IMR-90 (cell line): ENCODE data around the gene CMBL.

Experiments
- BHLHE40 ChIP-seq: fragments of 150-350 bp; IDR thresholded peaks from 2 replicates; pipeline ENCODE4 v1.6.1; 2016; ENCODE audit warnings: mild to moderate bottlenecking, low read depth, low read length
- CEBPB ChIP-seq: IDR thresholded peaks from 2 replicates; pipeline ENCODE4 v1.6.1; 2012; ENCODE audit warnings: low read depth, low read length, improper control_type of control experiment
- MAFK ChIP-seq: IDR thresholded peaks from 2 replicates; pipeline ENCODE4 v1.6.1; 2012; ENCODE audit warnings: low read depth, low read length, improper control_type of control experiment
- MAZ ChIP-seq: IDR thresholded peaks from 2 replicates; pipeline ENCODE4 v1.6.1; 2012; ENCODE audit warnings: low read depth, mild to moderate bottlenecking, low read length, improper control_type of control experiment, moderate library complexity, borderline replicate concordance
- POLR2A ChIP-seq: IDR thresholded peaks from 2 replicates; pipeline ENCODE4 v1.6.1; 2012; ENCODE audit warnings: mild to moderate bottlenecking, low read depth, low read length
- RCOR1 ChIP-seq: IDR thresholded peaks from 2 replicates; pipeline ENCODE4 v1.6.1; 2012; ENCODE audit warnings: mild to moderate bottlenecking, low read length, improper control_type of control experiment; ENCODE audit not compliant: insufficient replicate concordance
- RFX5 ChIP-seq: IDR thresholded peaks from 2 replicates; pipeline ENCODE4 v1.8.0; 2012; ENCODE audit warnings: low read depth, mild to moderate bottlenecking, low read length, moderate library complexity
- TF ChIP-seq, protein P1 (sequence below): conservative IDR thresholded peaks from 2 replicates; pipeline ENCODE4 v1.5.1; 2012; ENCODE audit warnings: mild to moderate bottlenecking, low read depth, low read length, improper control_type of control experiment
- TF ChIP-seq, protein P2 (sequence below): fragments of 150-350 bp; IDR thresholded peaks from 2 replicates; pipeline ENCODE4 v1.6.1; 2017; ENCODE audit warnings: mild to moderate bottlenecking, antibody characterized with exemption, low read length, low read depth

DNA sequence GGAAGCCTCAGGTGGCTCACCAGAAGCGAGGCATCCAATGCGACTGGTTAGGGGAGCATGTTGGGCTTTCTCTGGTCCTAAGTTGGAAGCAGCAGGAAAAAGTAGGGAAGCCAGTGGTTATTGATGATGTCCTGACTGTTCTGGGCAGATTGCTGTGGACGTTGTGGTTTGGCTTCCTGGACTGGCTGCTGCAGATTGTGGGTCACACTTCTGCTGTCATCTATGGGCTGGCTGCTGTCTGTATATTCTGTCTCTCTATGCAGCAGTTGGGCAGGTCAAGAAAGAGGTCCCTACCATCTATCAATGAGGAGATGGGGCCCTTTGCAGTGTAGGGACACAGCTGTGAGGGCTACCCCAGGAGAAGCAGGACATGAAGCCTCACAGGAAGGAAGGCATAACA is 32.3 kb upstream of the CMBL start:
- TF ChIP-seq, protein P1, sequence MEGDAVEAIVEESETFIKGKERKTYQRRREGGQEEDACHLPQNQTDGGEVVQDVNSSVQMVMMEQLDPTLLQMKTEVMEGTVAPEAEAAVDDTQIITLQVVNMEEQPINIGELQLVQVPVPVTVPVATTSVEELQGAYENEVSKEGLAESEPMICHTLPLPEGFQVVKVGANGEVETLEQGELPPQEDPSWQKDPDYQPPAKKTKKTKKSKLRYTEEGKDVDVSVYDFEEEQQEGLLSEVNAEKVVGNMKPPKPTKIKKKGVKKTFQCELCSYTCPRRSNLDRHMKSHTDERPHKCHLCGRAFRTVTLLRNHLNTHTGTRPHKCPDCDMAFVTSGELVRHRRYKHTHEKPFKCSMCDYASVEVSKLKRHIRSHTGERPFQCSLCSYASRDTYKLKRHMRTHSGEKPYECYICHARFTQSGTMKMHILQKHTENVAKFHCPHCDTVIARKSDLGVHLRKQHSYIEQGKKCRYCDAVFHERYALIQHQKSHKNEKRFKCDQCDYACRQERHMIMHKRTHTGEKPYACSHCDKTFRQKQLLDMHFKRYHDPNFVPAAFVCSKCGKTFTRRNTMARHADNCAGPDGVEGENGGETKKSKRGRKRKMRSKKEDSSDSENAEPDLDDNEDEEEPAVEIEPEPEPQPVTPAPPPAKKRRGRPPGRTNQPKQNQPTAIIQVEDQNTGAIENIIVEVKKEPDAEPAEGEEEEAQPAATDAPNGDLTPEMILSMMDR = no peak
- TF ChIP-seq CEBPB (no peak), BHLHE40 (no peak), MAFK (no peak), POLR2A (no peak), RFX5 (no peak), RCOR1 (no peak), MAZ (no peak)
- TF ChIP-seq, protein P2, sequence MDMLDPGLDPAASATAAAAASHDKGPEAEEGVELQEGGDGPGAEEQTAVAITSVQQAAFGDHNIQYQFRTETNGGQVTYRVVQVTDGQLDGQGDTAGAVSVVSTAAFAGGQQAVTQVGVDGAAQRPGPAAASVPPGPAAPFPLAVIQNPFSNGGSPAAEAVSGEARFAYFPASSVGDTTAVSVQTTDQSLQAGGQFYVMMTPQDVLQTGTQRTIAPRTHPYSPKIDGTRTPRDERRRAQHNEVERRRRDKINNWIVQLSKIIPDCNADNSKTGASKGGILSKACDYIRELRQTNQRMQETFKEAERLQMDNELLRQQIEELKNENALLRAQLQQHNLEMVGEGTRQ = no peak
